CD4-positive, alpha-beta T cell (primary cell): ENCODE data around the gene PPP1R13B. TPM values are rescaled to one million over a fixed set of nuclear protein-coding genes. Genes with fewer than 3 reads are reported as not detected.

ENCODE experiments used
- ATAC-seq: fragments of 200-7000 bp; cut with Tn5 transposase; one replicate; pipeline ENCODE4 v1.10.0; 2022; ENCODE audit warnings: mild to moderate bottlenecking; ENCODE audit not compliant: poor library complexity
- CTCF ChIA-PET: fragments of 350-600 bp; sonication (Branson Sonifier 250); formaldehyde crosslinking; loops from one replicate; lab custom pipeline; 2021; ENCODE audit warnings: antibody characterized with exemption, inconsistent platforms; lab: Charles Lee
- POLR2A ChIA-PET: fragments of 350-600 bp; sonication (Branson Sonifier 250); formaldehyde crosslinking; loops from one replicate; lab custom pipeline; 2021; ENCODE audit warnings: antibody characterized with exemption, inconsistent platforms; lab: Charles Lee
- DNase-seq, 14 experiments: peaks; one replicate each; pipeline ENCODE4 v3.0.0-alpha.2; 2013 to 2020; ENCODE audit warnings: mixed read lengths in 2 of 14
- H3K27ac ChIP-seq, 2 donors: one replicate each; pipeline versions ENCODE4 v1.5.1 to v1.7.0; 2013; ENCODE audit warnings: low read length in 2 of 2, low read depth in 1 of 2, mild to moderate bottlenecking in 1 of 2
- H3K27me3 ChIP-seq, 2 experiments: 1 replicate in 1 of 2; 2 replicates in 1 of 2; pipeline versions ENCODE4 v1.6.1 to v1.7.0; 2013; ENCODE audit warnings: low read length in 2 of 2, control low read depth in 1 of 2, mild to moderate bottlenecking in 1 of 2, moderate library complexity in 1 of 2; ENCODE audit not compliant: insufficient read depth in 2 of 2, control insufficient read depth in 1 of 2
- H3K36me3 ChIP-seq: one replicate; pipeline ENCODE4 v1.6.1; 2013; ENCODE audit warnings: low read length, control low read depth; ENCODE audit not compliant: insufficient read depth
- H3K4me1 ChIP-seq: one replicate; pipeline ENCODE4 v1.6.1; 2013; ENCODE audit warnings: low read length, control low read depth; ENCODE audit not compliant: insufficient read depth
- H3K4me3 ChIP-seq: one replicate; pipeline ENCODE4 v1.5.1; 2013; ENCODE audit warnings: mild to moderate bottlenecking, low read length, moderate library complexity
- H3K9me3 ChIP-seq, 2 experiments: 1 replicate in 1 of 2; 2 replicates in 1 of 2; pipeline versions ENCODE4 v1.6.1 to v1.7.0; 2013; ENCODE audit warnings: low read length in 2 of 2, mild to moderate bottlenecking in 2 of 2, control low read depth in 1 of 2, moderate library complexity in 1 of 2; ENCODE audit not compliant: control insufficient read depth in 1 of 2, insufficient read depth in 1 of 2
- H3K27ac Mint-ChIP-seq: one replicate; pipeline ENCODE4 v1.8.0; 2020; ENCODE audit warnings: mixed read lengths
- H3K27me3 Mint-ChIP-seq: one replicate; pipeline ENCODE4 v1.8.0; 2021; ENCODE audit warnings: mixed read lengths
- H3K36me3 Mint-ChIP-seq: one replicate; pipeline ENCODE4 v1.8.0; 2021; ENCODE audit warnings: low read depth, mixed read lengths
- H3K4me1 Mint-ChIP-seq: one replicate; pipeline ENCODE4 v1.8.0; 2021; ENCODE audit warnings: low read depth, mixed read lengths
- H3K4me3 Mint-ChIP-seq: one replicate; pipeline ENCODE4 v1.8.0; 2020; ENCODE audit warnings: mild to moderate bottlenecking, mixed read lengths
- H3K9me3 Mint-ChIP-seq: one replicate; pipeline ENCODE4 v1.8.0; 2020; ENCODE audit warnings: mixed read lengths
- intact Hi-C, 2 experiments: fragments of 100-400 bp; cut with DNase I in 1 of 2; cut with micrococcal nuclease in 1 of 2; formaldehyde crosslinking; loops; one replicate each; pipeline versions ENCODE4 v1.15.1 to v1.9.0; 2023 to 2025; cut with DNase I, micrococcal nuclease
- total RNA-seq, 174 experiments: library from RNA in 2 of 174; stranded (reverse) in 2 of 174; gene quantifications; one replicate each; pipeline ENCODE4 v1.2.3 and lab custom pipeline; 2021 to 2026
- TF ChIP-seq, protein P1 (sequence below): fragments of 200-600 bp; IDR thresholded peaks from one replicate; pipeline ENCODE4 v1.8.0; 2022; ENCODE audit warnings: antibody characterized with exemption, mild to moderate bottlenecking

PPP1R13B gene
- total RNA-seq, 2 experiments from 2014 or later: 14.3 to 14.4 TPM

DNA sequence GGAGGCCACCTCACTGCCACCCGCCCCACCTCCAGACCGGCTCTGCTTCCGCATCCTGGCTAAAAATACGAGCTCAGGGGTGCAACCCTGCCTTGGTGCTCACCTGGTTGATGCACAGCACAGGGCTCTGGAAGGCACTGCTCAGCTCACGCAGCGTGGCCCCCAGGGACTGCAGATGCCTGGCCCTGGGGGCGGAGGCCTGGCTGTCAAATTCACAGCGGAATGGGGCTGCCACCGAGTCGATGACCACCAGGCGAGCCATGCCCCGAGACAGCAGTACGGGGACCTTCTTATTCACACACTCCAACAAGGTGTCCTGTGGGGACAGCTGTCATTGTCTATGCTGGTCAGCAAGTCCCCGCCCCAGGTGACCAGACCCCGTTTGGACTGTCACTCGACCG is 148.1 kb downstream of the PPP1R13B start:
- peaks cover 4% of the 10 kb centered on the region for H3K4me1 Mint-ChIP-seq
- H3K27me3 ChIP-seq: no peaks in the 10 kb centered on the region
- intact Hi-C loops: no loop called here
- no peak overlapping the region for H3K27ac Mint-ChIP-seq
- ChIA-PET CTCF (no interaction called here), POLR2A (interaction anchor here (0.6 to 1.3 kb wide), 2 partner anchors 16 to 121 kb away, joined by 3 read pairs; partner anchors contain the start of genes XRCC3 and ZFYVE21)
- H3K4me1 ChIP-seq: peaks cover 7% of the 10 kb centered on the region
- TF ChIP-seq, protein P1, sequence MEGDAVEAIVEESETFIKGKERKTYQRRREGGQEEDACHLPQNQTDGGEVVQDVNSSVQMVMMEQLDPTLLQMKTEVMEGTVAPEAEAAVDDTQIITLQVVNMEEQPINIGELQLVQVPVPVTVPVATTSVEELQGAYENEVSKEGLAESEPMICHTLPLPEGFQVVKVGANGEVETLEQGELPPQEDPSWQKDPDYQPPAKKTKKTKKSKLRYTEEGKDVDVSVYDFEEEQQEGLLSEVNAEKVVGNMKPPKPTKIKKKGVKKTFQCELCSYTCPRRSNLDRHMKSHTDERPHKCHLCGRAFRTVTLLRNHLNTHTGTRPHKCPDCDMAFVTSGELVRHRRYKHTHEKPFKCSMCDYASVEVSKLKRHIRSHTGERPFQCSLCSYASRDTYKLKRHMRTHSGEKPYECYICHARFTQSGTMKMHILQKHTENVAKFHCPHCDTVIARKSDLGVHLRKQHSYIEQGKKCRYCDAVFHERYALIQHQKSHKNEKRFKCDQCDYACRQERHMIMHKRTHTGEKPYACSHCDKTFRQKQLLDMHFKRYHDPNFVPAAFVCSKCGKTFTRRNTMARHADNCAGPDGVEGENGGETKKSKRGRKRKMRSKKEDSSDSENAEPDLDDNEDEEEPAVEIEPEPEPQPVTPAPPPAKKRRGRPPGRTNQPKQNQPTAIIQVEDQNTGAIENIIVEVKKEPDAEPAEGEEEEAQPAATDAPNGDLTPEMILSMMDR: no peak
- no peak overlapping the region for H3K27ac ChIP-seq
- peak in 1 of 14 experiments; percentile 33 for DNase-seq
- ATAC-seq: no peak
- no peaks in the 10 kb centered on the region for H3K27me3 Mint-ChIP-seq
- peaks cover 70% of the 10 kb centered on the region for H3K36me3 ChIP-seq
- H3K4me3 Mint-ChIP-seq: no peak overlapping the region
- H3K36me3 Mint-ChIP-seq: peaks cover 64% of the 10 kb centered on the region
- H3K9me3 ChIP-seq: no peaks in the 10 kb centered on the region
- H3K4me3 ChIP-seq: no peak overlapping the region
- no peaks in the 10 kb centered on the region for H3K9me3 Mint-ChIP-seq

DNA sequence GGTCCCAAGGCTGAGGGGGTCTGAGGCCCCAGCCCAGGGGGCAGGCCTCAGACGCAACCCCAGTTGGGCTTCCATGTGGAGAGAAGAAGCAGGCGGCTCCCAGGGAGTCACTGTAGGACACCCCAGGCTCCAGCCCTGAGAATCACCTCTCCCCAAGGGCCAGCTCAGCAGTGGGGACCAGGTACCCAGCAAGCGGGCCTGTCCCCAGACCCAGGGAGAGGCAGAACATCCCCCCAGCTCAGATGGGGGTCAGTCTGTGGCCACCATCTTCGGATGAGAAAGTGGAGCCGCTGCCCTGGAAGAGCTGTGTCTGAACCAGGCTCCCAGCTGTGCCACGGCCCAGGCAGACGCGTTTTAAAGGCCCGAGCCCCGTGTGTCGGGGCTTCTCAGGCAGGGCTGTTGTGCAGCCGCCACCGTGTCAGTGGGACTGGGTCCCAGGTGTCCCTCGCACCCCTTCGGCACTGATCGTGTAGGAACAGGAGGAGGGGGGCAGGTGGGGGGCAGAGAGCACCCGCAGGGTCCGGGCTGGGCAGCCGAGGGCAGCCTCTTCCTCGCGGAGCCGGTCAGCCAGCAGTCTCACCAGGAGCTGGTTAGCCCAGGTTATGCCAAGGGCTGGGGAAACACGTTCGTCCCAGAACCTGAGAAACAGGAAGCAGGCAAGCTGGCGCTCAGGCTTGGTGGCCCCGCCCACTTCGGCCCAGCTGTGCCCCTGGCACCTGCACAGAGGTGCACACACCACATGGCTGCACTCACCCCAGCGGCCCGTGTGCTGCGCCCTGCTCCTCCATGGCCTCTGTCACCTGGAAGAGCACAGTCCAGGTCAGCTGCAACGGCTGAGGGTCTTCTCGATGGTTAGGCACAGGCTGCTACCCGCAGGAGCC is 148.8 kb downstream of the PPP1R13B start:
- ChIA-PET CTCF (no interaction called here), POLR2A (interaction anchor here (0.6 to 1.0 kb wide), 2 partner anchors 17 to 122 kb away, joined by 3 to 4 read pairs; partner anchors contain the start of genes XRCC3 and ZFYVE21)
- peaks cover 7% of the 10 kb centered on the region for H3K4me1 ChIP-seq
- H3K4me3 ChIP-seq: no peak overlapping the region
- peaks cover 74% of the 10 kb centered on the region for H3K36me3 ChIP-seq
- no peaks in the 10 kb centered on the region for H3K9me3 Mint-ChIP-seq
- TF ChIP-seq, protein P1: no peak
- no peak overlapping the region for H3K27ac ChIP-seq
- H3K27me3 Mint-ChIP-seq: no peaks in the 10 kb centered on the region
- no peaks in the 10 kb centered on the region for H3K27me3 ChIP-seq
- H3K4me1 Mint-ChIP-seq: peaks cover 4% of the 10 kb centered on the region
- no peak overlapping the region for H3K4me3 Mint-ChIP-seq
- intact Hi-C loops: no loop called here
- no peaks in the 10 kb centered on the region for H3K9me3 ChIP-seq
- peaks cover 66% of the 10 kb centered on the region for H3K36me3 Mint-ChIP-seq
- ATAC-seq (no peak), DNase-seq (peak in 1 of 14 experiments; percentile 14)
- no peak overlapping the region for H3K27ac Mint-ChIP-seq

DNA sequence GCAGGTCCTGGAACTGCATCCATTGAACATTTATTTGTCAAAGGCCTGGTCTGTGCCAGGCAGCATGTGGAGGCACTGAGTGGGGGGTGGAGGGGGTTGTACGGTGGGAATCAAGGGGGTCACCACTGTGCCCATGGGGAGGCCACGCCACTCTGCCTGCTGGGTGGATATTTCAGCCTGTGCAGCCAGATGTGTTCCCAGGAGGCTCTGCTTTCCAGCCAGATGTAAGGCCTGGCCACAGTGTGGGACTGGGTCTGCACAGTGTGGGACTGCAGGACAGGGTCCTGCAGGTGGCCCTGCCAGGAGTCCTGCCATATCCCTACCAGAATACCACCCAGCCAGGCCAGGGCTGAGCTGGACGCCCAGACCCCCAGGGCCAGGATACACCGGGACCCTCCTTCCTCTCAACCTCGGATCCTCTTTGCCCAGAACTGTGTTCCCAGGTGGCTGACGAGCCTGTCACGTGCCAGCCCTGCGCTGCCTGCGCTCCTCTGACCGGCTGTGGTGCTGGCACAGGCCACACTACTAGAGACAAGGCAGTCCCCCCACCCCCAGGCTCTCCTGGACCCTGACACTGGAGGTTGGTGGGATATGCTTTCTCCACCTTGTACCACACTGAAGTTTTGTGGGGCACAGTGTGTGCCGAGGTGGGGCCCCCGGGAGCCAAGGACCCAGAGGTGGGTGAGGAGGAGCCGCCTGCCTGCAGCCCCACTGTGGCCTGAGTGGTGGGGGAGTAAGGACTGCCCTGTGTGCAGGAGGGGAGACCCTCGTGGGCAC is 149.6 kb downstream of the PPP1R13B start:
- Histone ChIP-seq H3K36me3 (peaks cover 77% of the 10 kb centered on the region), H3K27me3 (no peaks in the 10 kb centered on the region), H3K4me1 (peaks cover 7% of the 10 kb centered on the region), H3K27ac (no peak overlapping the region), H3K4me3 (no peak overlapping the region), H3K9me3 (no peaks in the 10 kb centered on the region)
- Mint-ChIP-seq H3K27ac (no peak overlapping the region), H3K4me3 (no peak overlapping the region), H3K36me3 (peaks cover 66% of the 10 kb centered on the region), H3K9me3 (no peaks in the 10 kb centered on the region), H3K27me3 (no peaks in the 10 kb centered on the region), H3K4me1 (peaks cover 4% of the 10 kb centered on the region)
- ChIA-PET CTCF (no interaction called here), POLR2A (interaction anchor here (1.0 kb wide), 1 partner anchor 18 kb away, joined by 4 read pairs; the partner anchor contains the start of genes XRCC3 and ZFYVE21)
- TF ChIP-seq, protein P1: no peak
- no peak for ATAC-seq
- intact Hi-C loops: no loop called here
- DNase-seq: no peak
